GM10847 (cell line): Measurements from ENCODE around the gene C12orf42.

Source experiments
- POLR2A ChIP-seq: IDR thresholded peaks from 2 replicates; pipeline ENCODE4 v1.6.1; 2011; ENCODE audit not compliant: insufficient read length; ENCODE audit errors: extremely low read depth

The C12orf42 gene

DNA sequence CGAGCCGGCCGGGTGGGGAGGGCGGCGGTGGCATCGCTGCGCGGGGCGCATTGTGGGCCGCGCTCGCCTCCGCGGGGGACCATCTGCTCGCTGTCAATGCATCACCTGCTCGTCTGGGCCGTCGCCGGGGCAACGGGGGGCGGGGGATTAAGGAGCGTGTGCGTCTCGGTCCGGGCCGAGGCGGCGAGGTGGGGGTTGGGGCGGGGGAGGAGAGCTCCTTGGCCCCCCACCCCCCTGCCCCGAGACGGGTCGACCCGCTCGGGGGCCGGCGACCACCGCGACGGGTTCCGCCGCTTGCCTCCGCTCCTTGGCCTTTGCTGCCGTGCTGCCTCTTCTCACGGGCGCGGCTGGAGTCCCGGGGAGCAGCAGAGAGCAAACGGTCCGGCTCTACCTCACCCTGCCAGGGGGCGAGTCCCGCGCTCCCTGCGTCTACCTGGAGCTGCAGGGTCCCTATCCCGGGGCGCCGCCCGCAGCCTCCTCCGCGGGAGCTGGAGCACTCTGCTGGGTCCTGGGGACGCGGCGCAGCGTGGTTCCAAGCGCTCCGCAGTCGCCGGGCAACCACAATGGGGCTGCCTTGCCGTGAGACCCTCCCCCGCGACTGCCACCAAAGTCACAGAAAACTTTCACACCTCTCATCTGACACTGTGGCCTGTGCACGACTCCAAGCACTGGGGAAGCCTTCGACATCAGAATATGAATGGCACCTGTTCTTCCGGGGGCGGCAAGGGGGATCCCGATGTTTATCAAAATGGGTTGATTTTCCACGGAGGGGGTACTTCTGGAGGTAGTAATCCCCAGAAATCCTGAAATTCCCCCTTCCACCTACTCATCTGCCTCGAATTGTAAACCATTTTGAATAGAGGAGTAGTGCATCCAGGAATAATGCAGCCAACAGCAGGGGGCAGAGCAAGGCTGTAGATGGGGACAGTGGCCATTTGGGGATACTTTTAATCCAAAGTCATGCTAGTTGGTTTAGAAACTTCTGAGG lies at the start of gene C12orf42:
Gene C12orf42, minus strand, starts transcription at position 500 of the 988 bp plus-strand sequence. CDS start 17,542 bp downstream, outside the sequence.
- TF ChIP-seq POLR2A = no peak

- TF ChIP-seq POLR2A = no peak
These were observed 46.3 kb upstream of the C12orf42 start for GRCh38 chr12:103542078-103542477.

GRCh38 chr12:103540319-103540718 lies 44.6 kb upstream of the C12orf42 start:
- no peak for TF ChIP-seq POLR2A

DNA sequence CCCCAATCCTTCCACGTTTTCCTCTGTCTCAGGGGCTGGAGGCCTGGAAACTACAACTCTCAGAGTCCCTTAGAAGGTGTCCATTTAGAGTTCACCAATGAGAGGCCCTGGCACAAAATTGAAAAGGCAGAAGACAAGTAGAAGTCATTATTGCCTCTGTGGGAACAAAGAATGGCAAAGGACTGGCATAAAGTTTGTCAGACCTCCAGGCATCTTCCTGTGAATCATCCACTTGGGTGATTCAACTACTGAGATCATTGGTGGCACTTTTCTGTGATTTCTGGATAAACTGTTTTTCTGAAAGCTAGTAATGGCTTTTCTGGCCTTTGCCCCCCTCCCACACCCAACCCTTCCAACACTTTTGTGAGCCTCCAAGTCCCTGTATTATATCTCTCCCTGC lies 42.6 kb upstream of the C12orf42 start:
- no peak for TF ChIP-seq POLR2A

- no peak for TF ChIP-seq POLR2A
These were observed 34.7 kb upstream of the C12orf42 start for GRCh38 chr12:103530307-103531066.

- no peak for TF ChIP-seq POLR2A
These were observed 33.5 kb upstream of the C12orf42 start for GRCh38 chr12:103529306-103529705.

GRCh38 chr12:103524238-103524875 lies 28.6 kb upstream of the C12orf42 start:
- no peak for TF ChIP-seq POLR2A

DNA sequence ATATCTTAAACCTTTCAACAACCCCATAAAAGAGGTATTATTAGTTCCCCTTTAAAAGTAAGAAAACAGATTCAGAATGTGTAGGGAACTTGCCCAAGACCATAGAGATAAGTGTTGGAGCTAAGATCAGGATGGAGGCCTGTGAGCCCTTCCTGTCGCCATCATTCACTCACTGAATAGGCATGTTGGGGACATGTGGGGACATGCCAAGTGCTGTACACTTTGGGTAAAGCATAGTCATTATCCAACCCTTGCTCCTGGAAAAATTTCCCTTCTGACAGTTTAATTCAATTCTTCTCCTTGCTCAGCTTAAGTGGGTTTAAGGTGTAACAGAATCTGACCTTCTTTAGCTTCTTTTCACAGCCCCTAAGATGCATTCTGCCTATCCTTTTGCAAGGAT lies 28.0 kb upstream of the C12orf42 start:
- TF ChIP-seq POLR2A = no peak

GRCh38 chr12:103520686-103521215 lies 25.0 kb upstream of the C12orf42 start:
- no peak for TF ChIP-seq POLR2A

DNA sequence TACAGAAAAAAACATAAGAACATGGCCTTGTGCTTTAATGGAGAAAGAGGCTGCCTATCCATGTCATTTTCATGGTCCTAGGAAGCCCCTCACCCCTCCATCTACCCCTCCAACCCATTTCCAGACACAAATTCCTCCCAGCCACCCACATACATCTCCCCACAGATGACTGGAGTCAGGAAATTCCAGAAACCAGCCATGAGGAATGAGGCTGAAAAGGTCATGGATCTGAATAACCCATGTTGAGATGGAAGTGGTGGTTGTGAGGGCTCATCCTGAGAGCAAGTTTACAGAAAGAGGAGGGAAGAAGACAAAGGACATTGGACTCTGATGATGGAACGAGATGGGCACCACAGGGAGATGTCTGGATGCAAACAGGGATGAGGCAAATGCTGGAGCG lies 23.9 kb upstream of the C12orf42 start:
- TF ChIP-seq POLR2A = no peak

GRCh38 chr12:103518899-103519298 lies 23.1 kb upstream of the C12orf42 start:
- no peak for TF ChIP-seq POLR2A

DNA sequence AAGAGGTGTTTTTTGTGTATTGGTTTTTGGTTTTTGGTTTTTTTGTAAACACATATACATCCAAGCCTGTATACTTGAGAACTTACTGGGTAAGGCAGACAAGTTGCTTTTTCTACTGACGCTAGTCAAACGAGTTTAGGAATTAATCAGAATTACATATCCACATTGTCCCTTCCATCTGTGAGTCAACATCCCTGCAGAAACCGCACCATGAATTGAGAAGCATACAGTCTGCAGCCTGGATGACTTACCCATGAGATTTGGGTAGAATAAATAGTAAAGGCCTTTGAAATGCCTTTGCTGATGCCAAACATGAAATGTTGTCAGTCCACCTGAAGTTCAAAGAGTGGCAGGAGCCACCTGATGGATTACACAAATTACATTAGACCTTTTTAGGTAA lies 21.4 kb upstream of the C12orf42 start:
- no peak for TF ChIP-seq POLR2A

DNA sequence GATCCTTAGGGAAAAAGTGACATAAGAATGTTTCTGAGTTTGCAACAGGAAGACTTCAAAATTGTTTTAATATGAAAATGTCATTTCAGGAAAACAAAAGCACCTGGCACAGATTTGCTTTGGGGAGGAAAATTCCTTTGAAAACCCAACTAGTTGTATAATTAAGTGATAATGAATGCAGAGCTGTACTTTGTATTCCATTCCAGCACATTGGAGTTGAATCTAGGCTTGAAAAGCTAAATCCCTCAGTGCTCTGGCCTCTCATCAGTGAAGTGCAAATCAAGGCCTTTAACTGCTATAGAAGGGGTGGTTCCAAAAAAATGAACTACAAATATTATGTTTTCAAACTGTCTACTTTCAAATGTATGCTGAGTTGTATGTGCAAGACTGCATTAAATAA lies 19.6 kb upstream of the C12orf42 start:
- no peak for TF ChIP-seq POLR2A

- TF ChIP-seq POLR2A = no peak
These were observed 18.1 kb upstream of the C12orf42 start for GRCh38 chr12:103513875-103514274.

DNA sequence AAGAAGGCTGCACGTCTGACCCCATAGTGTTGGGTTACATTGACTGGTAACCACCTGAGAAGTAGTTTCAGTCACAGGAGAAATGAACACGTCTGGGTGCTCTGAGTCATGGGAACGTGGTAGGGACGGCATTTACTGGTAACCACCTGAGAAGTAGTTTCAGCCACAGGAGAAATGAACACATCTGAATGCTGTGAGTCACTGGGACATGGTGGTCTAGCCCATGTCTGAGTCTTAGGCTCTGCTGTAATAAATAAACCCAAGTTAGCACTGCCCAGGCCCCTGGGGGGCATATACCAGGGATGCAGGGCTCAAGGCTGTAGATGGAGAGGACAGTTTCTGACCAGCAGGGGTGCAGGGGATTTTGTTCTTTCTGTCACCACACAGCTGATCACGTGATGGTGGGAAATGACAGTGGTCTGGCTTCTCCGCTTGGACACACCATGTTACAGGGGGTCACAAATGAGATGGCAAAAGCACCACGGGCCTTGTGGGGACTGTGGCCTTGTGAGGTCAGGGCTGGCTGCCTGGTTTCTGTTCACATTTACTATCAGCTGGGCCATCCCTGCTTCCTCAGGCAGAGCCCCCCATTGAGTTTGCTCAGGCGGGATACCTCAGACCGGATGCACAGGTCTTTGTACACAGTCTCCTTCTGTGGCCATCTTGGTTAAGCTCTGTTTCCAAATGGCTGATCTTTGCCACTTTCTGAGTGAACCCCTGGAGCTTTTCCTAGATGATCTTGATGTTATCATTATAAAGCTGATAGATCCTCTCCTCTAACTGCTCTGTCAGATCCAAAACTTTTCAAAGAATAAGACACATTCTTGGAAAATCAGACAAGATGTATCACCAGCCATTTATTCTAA lies 9.8 kb upstream of the C12orf42 start:
- no peak for TF ChIP-seq POLR2A

GRCh38 chr12:103504606-103505005 lies 8.8 kb upstream of the C12orf42 start:
- TF ChIP-seq POLR2A = no peak
